ENCODE results near the gene ST7. TPM values are rescaled to one million over a fixed set of nuclear protein-coding genes. Genes with fewer than 3 reads are reported as not detected.

ST7 gene, protein sequence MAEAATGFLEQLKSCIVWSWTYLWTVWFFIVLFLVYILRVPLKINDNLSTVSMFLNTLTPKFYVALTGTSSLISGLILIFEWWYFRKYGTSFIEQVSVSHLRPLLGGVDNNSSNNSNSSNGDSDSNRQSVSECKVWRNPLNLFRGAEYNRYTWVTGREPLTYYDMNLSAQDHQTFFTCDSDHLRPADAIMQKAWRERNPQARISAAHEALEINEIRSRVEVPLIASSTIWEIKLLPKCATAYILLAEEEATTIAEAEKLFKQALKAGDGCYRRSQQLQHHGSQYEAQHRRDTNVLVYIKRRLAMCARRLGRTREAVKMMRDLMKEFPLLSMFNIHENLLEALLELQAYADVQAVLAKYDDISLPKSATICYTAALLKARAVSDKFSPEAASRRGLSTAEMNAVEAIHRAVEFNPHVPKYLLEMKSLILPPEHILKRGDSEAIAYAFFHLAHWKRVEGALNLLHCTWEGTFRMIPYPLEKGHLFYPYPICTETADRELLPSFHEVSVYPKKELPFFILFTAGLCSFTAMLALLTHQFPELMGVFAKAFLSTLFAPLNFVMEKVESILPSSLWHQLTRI
- 12.5 and 14.0 TPM in 2 replicates for total RNA-seq

DNA sequence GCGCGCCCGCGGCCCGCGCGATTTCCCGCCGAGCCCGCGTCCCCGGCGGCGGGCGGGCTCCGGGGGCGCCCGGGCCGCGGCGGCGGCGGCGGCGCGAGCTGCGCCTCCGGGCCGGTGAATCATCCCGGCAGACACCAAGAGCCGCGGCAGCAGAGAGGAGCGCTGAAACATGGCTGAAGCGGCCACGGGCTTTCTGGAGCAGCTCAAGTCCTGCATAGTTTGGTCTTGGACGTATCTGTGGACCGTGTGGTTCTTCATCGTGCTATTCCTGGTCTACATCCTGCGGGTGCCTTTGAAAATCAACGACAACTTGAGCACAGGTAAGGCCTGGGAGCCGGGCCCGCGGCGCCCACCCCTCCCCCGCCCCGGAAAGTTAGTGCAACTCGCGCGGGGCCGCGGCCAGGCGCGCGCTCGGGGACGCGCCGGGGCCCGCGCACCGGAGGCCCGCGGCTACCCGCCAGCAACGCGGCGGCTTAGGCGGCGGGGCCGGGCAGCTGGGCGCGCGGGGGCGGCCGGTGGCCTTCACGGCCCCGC, at the start of gene ST7:
Gene ST7 (plus strand): TSS at position 130 of the 534 bp plus-strand sequence. CDS start 40 bp downstream, at position 170.

Other genes with a start within 250 kb of the ST7 start
- gene CAPZA2, start 90.9 kb upstream of the ST7 start, total RNA-seq, result 47.6 and 57.3 TPM in 2 replicates